Eye (tissue), 1 donor: Measurements from ENCODE around the gene PYGO2.

Experiments used
- DNase-seq: peaks from one replicate; pipeline ENCODE4 v3.0.0-alpha.2; 2015

The PYGO2 gene

GRCh38 chr1:154959426-154959780 lies 2.2 kb downstream of the PYGO2 start:
- DNase-seq: no peak

GRCh38 chr1:154958681-154959425 lies 2.7 kb downstream of the PYGO2 start:
- no peak for DNase-seq

GRCh38 chr1:154958036-154958435 lies 3.5 kb downstream of the PYGO2 start:
- DNase-seq: no peak

GRCh38 chr1:154957091-154957657 lies 4.4 kb downstream of the PYGO2 start:
- DNase-seq: no peak

- no peak for DNase-seq
Measured at GRCh38 chr1:154956544-154956941, 5.0 kb downstream of the PYGO2 start.

GRCh38 chr1:154955718-154956543 lies 5.7 kb downstream of the PYGO2 start, which contains the start of gene PBXIP1:
Gene PBXIP1, minus strand, starts transcription at chr1:154956099. Its CDS starts 2,378 bp downstream, at chr1:154953721.
- DNase-seq: peak; percentile 99

GRCh38 chr1:154955039-154955717 lies 6.4 kb downstream of the PYGO2 start:
- DNase-seq: peak; percentile 92

- DNase-seq: no peak
Measured at GRCh38 chr1:154954541-154954940, 7.0 kb downstream of the PYGO2 start.

GRCh38 chr1:154953611-154954038 lies 8.0 kb downstream of the PYGO2 start:
- DNase-seq: no peak

- no peak for DNase-seq
Measured at GRCh38 chr1:154952664-154953063, 8.9 kb downstream of the PYGO2 start.

GRCh38 chr1:154951901-154952657 lies 9.5 kb downstream of the PYGO2 start:
- no peak for DNase-seq

GRCh38 chr1:154948079-154948478 lies 13.5 kb downstream of the PYGO2 start:
- DNase-seq: no peak

- no peak for DNase-seq
Measured at GRCh38 chr1:154945962-154946850, 15.4 kb downstream of the PYGO2 start.

- DNase-seq: no peak
Measured at GRCh38 chr1:154945160-154945961, 16.2 kb downstream of the PYGO2 start.

- DNase-seq: no peak
Measured at GRCh38 chr1:154944401-154945159, 17.0 kb downstream of the PYGO2 start.

GRCh38 chr1:154943649-154944400 lies 17.8 kb downstream of the PYGO2 start:
- DNase-seq: peak; percentile 79

- DNase-seq: peak; percentile 70
Measured at GRCh38 chr1:154941333-154942013, 20.1 kb downstream of the PYGO2 start.

- DNase-seq: no peak
Measured at GRCh38 chr1:154940651-154941194, 20.9 kb downstream of the PYGO2 start.
